OCI-LY7 (cell line): ENCODE measurements around the gene NRAP. TPM values are rescaled to one million over a fixed set of nuclear protein-coding genes. Genes with fewer than 3 reads are reported as not detected.
"Not testable (repeated sequence)": the region's sequence is repeated elsewhere in the genome, so short reads cannot be mapped to it uniquely, and the experiment has no call there.

Experiments
- BruUV-seq: library from RNA; stranded (reverse); fragments of 400-500 nt; replicated peaks from 2 replicates; lab custom pipeline; 2021; lab: Mats Ljungman, UMichigan
- CTCF ChIA-PET: fragments of 300-600 bp; sonication (Branson Sonifier 250); formaldehyde crosslinking; loops from one replicate; lab custom pipeline; 2022; ENCODE audit warnings: antibody characterized with exemption; ENCODE audit not compliant: unreplicated experiment; lab: Charles Lee
- POLR2A ChIA-PET: fragments of 300-600 bp; sonication (Branson Sonifier 250); formaldehyde crosslinking; loops from one replicate; lab custom pipeline; 2022; ENCODE audit warnings: antibody characterized with exemption; lab: Charles Lee
- DNase-seq: peaks from one replicate; pipeline ENCODE4 v3.0.0-alpha.2; 2015; ENCODE audit warnings: low spot score
- H2AFZ ChIP-seq: fragments of 200-600 bp; sonication (generic), shearing (Covaris generic); 2 replicates; pipeline ENCODE4 v1.6.1; 2014; ENCODE audit warnings: mild to moderate bottlenecking, antibody characterized with exemption, low read length, moderate library complexity
- H3K27ac ChIP-seq: fragments of 200-600 bp; sonication (generic); 2 replicates; pipeline ENCODE4 v1.5.1; 2014; ENCODE audit warnings: mixed run types, low read depth, mild to moderate bottlenecking, moderate library complexity, low read length, inconsistent platforms; ENCODE audit not compliant: poor library complexity, severe bottlenecking
- H3K36me3 ChIP-seq: fragments of 200-600 bp; sonication (generic); 2 replicates; pipeline ENCODE4 v1.6.1; 2014; ENCODE audit warnings: mild to moderate bottlenecking, antibody characterized with exemption, low read length, moderate library complexity, mixed read lengths; ENCODE audit not compliant: insufficient read depth
- H3K4me1 ChIP-seq: fragments of 200-600 bp; sonication (generic); 2 replicates; pipeline ENCODE4 v1.5.1; 2014; ENCODE audit warnings: mild to moderate bottlenecking, low read length; ENCODE audit not compliant: insufficient read depth, poor library complexity, severe bottlenecking
- H3K4me2 ChIP-seq: fragments of 200-600 bp; sonication (generic); 2 replicates; pipeline ENCODE4 v1.6.1; 2014; ENCODE audit warnings: mild to moderate bottlenecking, low read length
- H3K4me3 ChIP-seq: fragments of 200-600 bp; sonication (generic); 2 replicates; pipeline ENCODE4 v1.5.1; 2014; ENCODE audit warnings: mild to moderate bottlenecking, low read depth, low read length; ENCODE audit not compliant: poor library complexity, severe bottlenecking
- H3K79me2 ChIP-seq: fragments of 200-600 bp; sonication (generic); 2 replicates; pipeline ENCODE4 v1.6.1; 2016; ENCODE audit warnings: low read depth, mild to moderate bottlenecking, low read length, moderate library complexity, mixed read lengths; ENCODE audit not compliant: insufficient read depth
- H3K9me2 ChIP-seq: fragments of 200-600 bp; sonication (generic); 2 replicates; pipeline ENCODE4 v1.6.1; 2016; ENCODE audit warnings: mild to moderate bottlenecking, low read length, mixed read lengths; ENCODE audit not compliant: insufficient read depth
- H3K9me3 ChIP-seq: fragments of 200-600 bp; sonication (generic); 2 replicates; pipeline ENCODE4 v1.6.1; 2014; ENCODE audit warnings: mild to moderate bottlenecking, mixed run types, low read length, mixed read lengths
- H4K20me1 ChIP-seq: fragments of 200-600 bp; sonication (generic); 2 replicates; pipeline ENCODE4 v1.6.1; 2014; ENCODE audit warnings: mild to moderate bottlenecking, antibody characterized with exemption, low read length, moderate library complexity, mixed read lengths; ENCODE audit not compliant: insufficient read depth
- CTCF ChIP-seq: fragments of 200-600 bp; sonication (generic); conservative IDR thresholded peaks from 2 replicates; pipeline ENCODE4 v1.5.1; 2014; ENCODE audit warnings: mild to moderate bottlenecking, antibody characterized with exemption, low read length, moderate library complexity, mixed read lengths
- EZH2phosphoT487 ChIP-seq: fragments of 200-600 bp; sonication (generic); IDR thresholded peaks from 2 replicates; pipeline ENCODE4 v1.6.1; 2018; ENCODE audit warnings: low read depth, borderline replicate concordance, mild to moderate bottlenecking, mixed run types, antibody characterized with exemption, low read length, moderate library complexity, mixed read lengths
- intact Hi-C: fragments of 100-400 bp; cut with micrococcal nuclease; formaldehyde crosslinking; loops from one replicate; pipeline ENCODE4 v1.10.0; 2022; ENCODE audit not compliant: unreplicated experiment
- total RNA-seq, 2 experiments: library from RNA; depleted of rRNA in 1 of 2; stranded (reverse); fragments of >200 nt in 1 of 2; shearing (Covaris generic) in 1 of 2; gene quantifications; 2 replicates each; pipeline ENCODE4 v1.2.3, GENCODE V29; 2014 to 2022

Gene NRAP
- total RNA-seq, 2 experiments from 2014 or later: not detected

GRCh38 chr10:113661332-113661731 is 2.5 kb downstream of the NRAP start:
- no peaks in the 10 kb centered on the region for H3K9me3 ChIP-seq
- no peaks in the 10 kb centered on the region for H3K9me2 ChIP-seq
- no peak overlapping the region for H3K27ac ChIP-seq
- no TSS peak for BruUV-seq
- intact Hi-C loops: no loop called here
- no peaks in the 10 kb centered on the region for H3K36me3 ChIP-seq
- H3K4me1 ChIP-seq: no peaks in the 10 kb centered on the region
- TF ChIP-seq CTCF (no peak), EZH2phosphoT487 (no peak)
- no peaks in the 10 kb centered on the region for H4K20me1 ChIP-seq
- H3K79me2 ChIP-seq: no peaks in the 10 kb centered on the region
- no peak overlapping the region for H3K4me2 ChIP-seq
- POLR2A ChIA-PET: no interaction called here
- CTCF ChIA-PET: no interaction called here
- no peak overlapping the region for H2AFZ ChIP-seq
- DNase-seq: no peak
- no peak overlapping the region for H3K4me3 ChIP-seq

DNA sequence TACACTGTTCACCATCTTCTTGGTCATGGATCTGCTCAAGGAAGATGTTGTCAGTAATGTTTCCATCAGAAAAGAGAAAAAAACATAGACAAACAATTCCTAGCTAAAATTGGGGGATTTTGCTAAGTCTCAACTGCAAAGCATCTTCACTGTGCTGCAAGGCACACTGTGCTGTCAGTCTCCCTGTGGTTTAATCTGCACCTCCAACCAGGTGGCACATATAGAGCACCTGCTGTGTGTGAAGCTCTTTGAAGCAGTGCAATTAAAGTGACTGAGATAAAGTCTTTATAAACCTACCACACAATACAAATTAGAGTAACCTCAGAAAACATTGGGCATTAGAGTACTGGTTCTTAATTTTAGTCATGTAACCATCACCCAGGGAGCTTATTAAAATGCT is 6.3 kb downstream of the NRAP start:
- Histone ChIP-seq H3K27ac (no peak overlapping the region), H4K20me1 (no peaks in the 10 kb centered on the region), H3K9me3 (no peaks in the 10 kb centered on the region), H3K36me3 (no peaks in the 10 kb centered on the region), H3K79me2 (no peaks in the 10 kb centered on the region), H3K4me2 (no peak overlapping the region), H3K4me3 (no peak overlapping the region), H3K4me1 (no peaks in the 10 kb centered on the region), H3K9me2 (no peaks in the 10 kb centered on the region), H2AFZ (no peak overlapping the region)
- no peak for DNase-seq
- intact Hi-C loops: no loop called here
- TF ChIP-seq CTCF: no peak
- no peak for TF ChIP-seq EZH2phosphoT487
- no TSS peak for BruUV-seq
- ChIA-PET CTCF (no interaction called here), POLR2A (no interaction called here)

GRCh38 chr10:113656896-113657295 is 6.9 kb downstream of the NRAP start:
- DNase-seq: no peak
- Histone ChIP-seq H4K20me1 (no peaks in the 10 kb centered on the region), H3K4me1 (no peaks in the 10 kb centered on the region), H3K27ac (no peak overlapping the region), H3K4me2 (no peak overlapping the region), H2AFZ (no peak overlapping the region), H3K9me3 (no peaks in the 10 kb centered on the region), H3K36me3 (no peaks in the 10 kb centered on the region), H3K79me2 (no peaks in the 10 kb centered on the region), H3K4me3 (no peak overlapping the region), H3K9me2 (no peaks in the 10 kb centered on the region)
- no TSS peak for BruUV-seq
- ChIA-PET POLR2A (no interaction called here), CTCF (no interaction called here)
- intact Hi-C loops: no loop called here
- TF ChIP-seq EZH2phosphoT487 (no peak), CTCF (no peak)

- H2AFZ ChIP-seq, H3K36me3 ChIP-seq, H3K27ac ChIP-seq, H3K4me3 ChIP-seq, CTCF ChIA-PET, H3K4me1 ChIP-seq, H4K20me1 ChIP-seq, POLR2A ChIA-PET, H3K4me2 ChIP-seq, BruUV-seq, DNase-seq, H3K9me3 ChIP-seq, intact Hi-C loops, H3K79me2 ChIP-seq, H3K9me2 ChIP-seq: not testable (repeated sequence)
Observed at GRCh38 chr10:113652456-113652855, 11.4 kb downstream of the NRAP start.
